K562 (cell line): Measurements from ENCODE around the gene ST6GALNAC5. TPM values are rescaled to one million over a fixed set of nuclear protein-coding genes. Genes with fewer than 3 reads are reported as not detected.

Experiments
- ATAC-seq: fragments of 200-7000 bp; cut with Tn5 transposase; 3 replicates; pipeline ENCODE4 v1.9.1; 2020; ENCODE audit warnings: moderate library complexity
- BruUV-seq: library from RNA; stranded (reverse); fragments of 400-500 nt; replicated peaks from 2 replicates; lab custom pipeline; 2021; lab: Mats Ljungman, UMichigan
- CTCF ChIA-PET: fragments of 300-600 bp; formaldehyde crosslinking; extraction: SDS; loops from one replicate; lab custom pipeline; 2021; ENCODE audit warnings: low intra/inter-chr PET ratio; lab: Yijun Ruan, JAX
- POLR2A ChIA-PET: fragments of 300-600, 350-650 bp; sonication (Branson Sonifier 250); formaldehyde crosslinking; extraction: SDS; loops from one replicate; lab custom pipeline; 2021; ENCODE audit warnings: antibody characterized with exemption, inconsistent platforms; lab: Yijun Ruan, JAX
- DNase-seq, 4 experiments: peaks; one replicate each; pipeline versions ENCODE4 v3.0.0 to v3.0.0-alpha.2; 2011 to 2018; ENCODE audit warnings: low spot score in 3 of 4, mixed read lengths in 3 of 4; ENCODE audit errors: extremely low read depth in 1 of 4
- FAIRE-seq: peaks from 2 replicates; lab custom pipeline; 2011; peaks lifted over from hg19 to GRCh38; lab: Jason Lieb, UNC
- H2AFZ ChIP-seq: 2 replicates; pipeline ENCODE4 v1.6.0; 2011; ENCODE audit warnings: low read depth, low read length, control low read depth, inconsistent platforms
- H3K27ac ChIP-seq: fragments of 200-600 bp; 3 replicates; pipeline ENCODE4 v1.8.0; 2011; ENCODE audit warnings: low read depth, mild to moderate bottlenecking, control low read depth, inconsistent platforms, low read length, moderate library complexity, mixed read lengths; ENCODE audit errors: extremely low read depth
- H3K27me3 ChIP-seq, 2 experiments: fragments of 300-600 bp in 1 of 2; 2 replicates in 1 of 2; 3 replicates in 1 of 2; pipeline versions ENCODE4 v1.6.0 to v1.8.0; 2011; ENCODE audit warnings: inconsistent platforms in 2 of 2, low read length in 2 of 2, mild to moderate bottlenecking in 1 of 2, mixed read lengths in 1 of 2, moderate library complexity in 1 of 2; ENCODE audit not compliant: control insufficient read depth in 2 of 2, insufficient read depth in 2 of 2
- H3K36me3 ChIP-seq: fragments of 300-600 bp; 3 replicates; pipeline ENCODE4 v1.8.0; 2011; ENCODE audit warnings: mild to moderate bottlenecking, low read length, inconsistent platforms; ENCODE audit not compliant: control insufficient read depth, insufficient read depth
- H3K4me1 ChIP-seq, 2 experiments: fragments of 200-600 bp in 1 of 2; replicated peaks in 1 of 2; 2 replicates in 1 of 2; 3 replicates in 1 of 2; pipeline versions ENCODE4 v1.5.1 to v1.8.0; 2011; ENCODE audit warnings: inconsistent platforms in 2 of 2, low read length in 2 of 2, mild to moderate bottlenecking in 1 of 2, mixed read lengths in 1 of 2, moderate library complexity in 1 of 2; ENCODE audit not compliant: control insufficient read depth in 2 of 2, insufficient read depth in 2 of 2
- H3K4me2 ChIP-seq: 2 replicates; pipeline ENCODE4 v1.6.1; 2011; ENCODE audit warnings: low read length, control low read depth, inconsistent platforms, mixed read lengths; ENCODE audit not compliant: insufficient read depth
- H3K4me3 ChIP-seq: fragments of 200-600 bp; sonication (generic), shearing (Covaris generic); 2 replicates; pipeline ENCODE4 v1.5.1; 2016; ENCODE audit warnings: control low read depth, inconsistent platforms
- H3K79me2 ChIP-seq: fragments of 200-600 bp; 3 replicates; pipeline ENCODE4 v1.8.0; 2011; ENCODE audit warnings: low read length, inconsistent platforms; ENCODE audit not compliant: control insufficient read depth, insufficient read depth
- H3K9ac ChIP-seq, 2 experiments: 2 replicates each; pipeline versions ENCODE4 v1.6.0 to v1.6.1; 2011; ENCODE audit warnings: low read depth in 2 of 2, low read length in 2 of 2, control low read depth in 1 of 2, inconsistent platforms in 1 of 2, mild to moderate bottlenecking in 1 of 2, mixed read lengths in 1 of 2; ENCODE audit not compliant: insufficient read depth in 1 of 2
- H3K9me1 ChIP-seq: one replicate; pipeline ENCODE4 v1.6.0; 2011; ENCODE audit warnings: inconsistent platforms, mild to moderate bottlenecking, low read length, moderate library complexity; ENCODE audit not compliant: control insufficient read depth, insufficient read depth
- H3K9me3 ChIP-seq: replicated peaks from 2 replicates; pipeline ENCODE4 v1.5.1; 2011; ENCODE audit warnings: low read depth, low read length, inconsistent platforms; ENCODE audit not compliant: control insufficient read depth, insufficient read depth
- H4K20me1 ChIP-seq: replicated peaks from 2 replicates; pipeline ENCODE4 v1.6.1; 2011; ENCODE audit warnings: low read length, inconsistent platforms, mixed read lengths; ENCODE audit not compliant: control insufficient read depth, insufficient read depth
- CHCHD3 ChIP-seq: fragments of 250-450 bp; sonication (Bioruptor Pico); IDR thresholded peaks from 2 replicates; pipeline ENCODE4 v2.1.2; 2022; ENCODE audit warnings: mild to moderate bottlenecking
- FOXM1 ChIP-seq, 2 experiments: fragments of 450-650 bp in 1 of 2; sonication (generic) in 1 of 2; formaldehyde crosslinking in 1 of 2; IDR thresholded peaks; 2 replicates each; pipeline versions ENCODE4 v1.6.1 to v1.9.0; 2017 to 2022; ENCODE audit warnings: low read depth in 2 of 2, mild to moderate bottlenecking in 2 of 2, missing genetic modification reagents in 1 of 2, moderate library complexity in 1 of 2
- HMBOX1 ChIP-seq: sonication (generic); IDR thresholded peaks from 2 replicates; pipeline ENCODE4 v1.6.1; 2016
- MCM3 ChIP-seq: fragments of 450-650 bp; IDR thresholded peaks from 2 replicates; pipeline ENCODE4 v1.6.1; 2016
- OTX1 ChIP-seq: fragments of 450-650 bp; formaldehyde crosslinking; IDR thresholded peaks from 2 replicates; pipeline ENCODE4 v1.4.0; 2022; ENCODE audit warnings: mild to moderate bottlenecking
- THAP12 ChIP-seq: fragments of 250-450 bp; sonication (Bioruptor Pico); IDR thresholded peaks from 2 replicates; pipeline ENCODE4 v1.9.0; 2021; ENCODE audit warnings: mild to moderate bottlenecking, inconsistent platforms
- ZNF253 ChIP-seq: fragments of 250-450 bp; sonication (Bioruptor Pico); conservative IDR thresholded peaks from 2 replicates; pipeline ENCODE4 v1.6.1; 2021; ENCODE audit warnings: mild to moderate bottlenecking
- ZNF384 ChIP-seq: IDR thresholded peaks from 2 replicates; pipeline ENCODE4 v1.6.1; 2012; ENCODE audit warnings: low read depth, low read length, improper control_type of control experiment
- ZNF76 ChIP-seq: fragments of 250-450 bp; sonication (Bioruptor Pico); IDR thresholded peaks from 2 replicates; pipeline ENCODE4 v1.4.0; 2020; ENCODE audit warnings: mild to moderate bottlenecking, moderate library complexity, borderline replicate concordance
- ZSCAN32 ChIP-seq: fragments of 450-650 bp; formaldehyde crosslinking; IDR thresholded peaks from 2 replicates; pipeline ENCODE4 v1.4.0; 2020; ENCODE audit warnings: mild to moderate bottlenecking, moderate library complexity
- WGBS: fragments of 100-300 bp; shearing (Covaris generic); methylation state at CpG from one replicate; pipeline ENCODE4 v1.1.6; 2016; ENCODE audit warnings: low coverage, mixed read lengths; ENCODE audit not compliant: insufficient coverage; ENCODE audit errors: missing lambda C conversion rate; 5-methylcytosine and 5-hydroxymethylcytosine counted together
- in situ Hi-C: fragments of 300-500 bp; cut with MboI; formaldehyde crosslinking; loops from 4 replicates; pipeline ENCODE4 v1.15.0; 2018; ENCODE audit warnings: inconsistent platforms, mixed read lengths
- intact Hi-C: fragments of 100-400 bp; cut with micrococcal nuclease; formaldehyde crosslinking; loops from 2 replicates; pipeline ENCODE4 v1.14.2; 2022
- polyA plus RNA-seq, 8 experiments: library from polyadenylated mRNA; depleted of rRNA in 4 of 8; stranded (reverse) in 5 of 8; unstranded in 3 of 8; fragments of >200 nt; fragmentation: Nextera tagmentation in 2 of 8; fragmentation: Illumina TruSeq in 1 of 8; extraction: Ambion mirVana in 2 of 8; extraction: Trizol in 1 of 8; gene quantifications; 2 replicates each; pipeline versions ENCODE4 v1.2.1 to v1.2.3, GENCODE V29; 2011 to 2014; ENCODE audit warnings: inconsistent platforms in 1 of 8, missing spikeins in 1 of 8
- total RNA-seq, 7 experiments: library from RNA; depleted of rRNA in 6 of 7; stranded (reverse); fragments of >200 nt in 6 of 7; fragmentation: Illumina TruSeq in 2 of 7; extraction: Trizol in 2 of 7; gene quantifications; 2 replicates each; pipeline versions ENCODE4 v1.2.1 to v1.2.3, GENCODE V29; 2011 to 2021; ENCODE audit warnings: low replicate concordance in 1 of 7
- TF ChIP-seq, protein P1 (sequence below): sonication (generic); formaldehyde crosslinking; IDR thresholded peaks from 2 replicates; pipeline ENCODE4 v1.8.0; 2022; ENCODE audit warnings: mild to moderate bottlenecking, missing genetic modification reagents
- TF ChIP-seq, protein P2 (sequence below): sonication (generic); formaldehyde crosslinking; IDR thresholded peaks from 2 replicates; pipeline ENCODE4 v1.8.0; 2022; ENCODE audit warnings: missing genetic modification reagents, mild to moderate bottlenecking, moderate library complexity, borderline replicate concordance

Gene ST6GALNAC5
- total and polyA plus RNA-seq, 9 of the 15 experiments (the other 6 are each of a cell fraction or from before 2014, with no cell fraction given) = 0.04 to 0.14 TPM; not detected in 7

DNA sequence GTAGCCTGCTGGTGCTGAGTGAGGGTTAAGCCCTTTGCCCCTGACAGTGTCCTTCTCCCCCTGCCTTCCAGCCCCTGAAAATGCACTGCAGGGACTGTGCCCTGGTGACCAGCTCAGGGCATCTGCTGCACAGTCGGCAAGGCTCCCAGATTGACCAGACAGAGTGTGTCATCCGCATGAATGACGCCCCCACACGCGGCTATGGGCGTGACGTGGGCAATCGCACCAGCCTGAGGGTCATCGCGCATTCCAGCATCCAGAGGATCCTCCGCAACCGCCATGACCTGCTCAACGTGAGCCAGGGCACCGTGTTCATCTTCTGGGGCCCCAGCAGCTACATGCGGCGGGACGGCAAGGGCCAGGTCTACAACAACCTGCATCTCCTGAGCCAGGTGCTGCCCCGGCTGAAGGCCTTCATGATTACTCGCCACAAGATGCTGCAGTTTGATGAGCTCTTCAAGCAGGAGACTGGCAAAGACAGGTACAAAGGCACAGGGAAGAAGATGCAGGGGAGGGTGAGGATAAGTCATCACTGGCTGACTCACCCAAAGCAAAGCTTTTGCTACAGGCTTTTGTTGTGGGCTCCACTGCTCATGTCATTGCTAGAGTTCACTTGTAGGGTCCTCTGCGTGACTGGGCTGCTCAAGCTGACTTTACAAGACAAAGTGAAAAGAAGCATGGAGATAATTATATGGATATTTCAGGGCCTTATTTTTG is 177.0 kb downstream of the ST6GALNAC5 start:
- H3K27me3 ChIP-seq = peaks cover 0 to 12% of the 10 kb centered on the region in 2 experiments; a peak in 2 of 5 replicates
- no peaks in the 10 kb centered on the region for H3K79me2 ChIP-seq
- H3K27ac ChIP-seq = no peak overlapping the region
- intact Hi-C loops = no loop called here
- FAIRE-seq (no peak), DNase-seq (no peak), ATAC-seq (no peak)
- H2AFZ ChIP-seq = no peak overlapping the region
- no peak for TF ChIP-seq ZNF253 (CRISPR knock-in tag)
- TF ChIP-seq THAP12 = no peak
- TF ChIP-seq FOXM1 (IDR thresholded peaks at IDR 0.05; ENCODE audit: low read depth) = no peak
- TF ChIP-seq FOXM1 (CRISPR knock-in tag; IDR thresholded peaks at IDR 0.05; ENCODE audit: low read depth) = no peak
- no peak for TF ChIP-seq OTX1
- TF ChIP-seq, protein P1, sequence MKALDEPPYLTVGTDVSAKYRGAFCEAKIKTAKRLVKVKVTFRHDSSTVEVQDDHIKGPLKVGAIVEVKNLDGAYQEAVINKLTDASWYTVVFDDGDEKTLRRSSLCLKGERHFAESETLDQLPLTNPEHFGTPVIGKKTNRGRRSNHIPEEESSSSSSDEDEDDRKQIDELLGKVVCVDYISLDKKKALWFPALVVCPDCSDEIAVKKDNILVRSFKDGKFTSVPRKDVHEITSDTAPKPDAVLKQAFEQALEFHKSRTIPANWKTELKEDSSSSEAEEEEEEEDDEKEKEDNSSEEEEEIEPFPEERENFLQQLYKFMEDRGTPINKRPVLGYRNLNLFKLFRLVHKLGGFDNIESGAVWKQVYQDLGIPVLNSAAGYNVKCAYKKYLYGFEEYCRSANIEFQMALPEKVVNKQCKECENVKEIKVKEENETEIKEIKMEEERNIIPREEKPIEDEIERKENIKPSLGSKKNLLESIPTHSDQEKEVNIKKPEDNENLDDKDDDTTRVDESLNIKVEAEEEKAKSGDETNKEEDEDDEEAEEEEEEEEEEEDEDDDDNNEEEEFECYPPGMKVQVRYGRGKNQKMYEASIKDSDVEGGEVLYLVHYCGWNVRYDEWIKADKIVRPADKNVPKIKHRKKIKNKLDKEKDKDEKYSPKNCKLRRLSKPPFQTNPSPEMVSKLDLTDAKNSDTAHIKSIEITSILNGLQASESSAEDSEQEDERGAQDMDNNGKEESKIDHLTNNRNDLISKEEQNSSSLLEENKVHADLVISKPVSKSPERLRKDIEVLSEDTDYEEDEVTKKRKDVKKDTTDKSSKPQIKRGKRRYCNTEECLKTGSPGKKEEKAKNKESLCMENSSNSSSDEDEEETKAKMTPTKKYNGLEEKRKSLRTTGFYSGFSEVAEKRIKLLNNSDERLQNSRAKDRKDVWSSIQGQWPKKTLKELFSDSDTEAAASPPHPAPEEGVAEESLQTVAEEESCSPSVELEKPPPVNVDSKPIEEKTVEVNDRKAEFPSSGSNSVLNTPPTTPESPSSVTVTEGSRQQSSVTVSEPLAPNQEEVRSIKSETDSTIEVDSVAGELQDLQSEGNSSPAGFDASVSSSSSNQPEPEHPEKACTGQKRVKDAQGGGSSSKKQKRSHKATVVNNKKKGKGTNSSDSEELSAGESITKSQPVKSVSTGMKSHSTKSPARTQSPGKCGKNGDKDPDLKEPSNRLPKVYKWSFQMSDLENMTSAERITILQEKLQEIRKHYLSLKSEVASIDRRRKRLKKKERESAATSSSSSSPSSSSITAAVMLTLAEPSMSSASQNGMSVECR (CRISPR knock-in tag) = no peak
- no peak for TF ChIP-seq ZNF76 (CRISPR knock-in tag)
- TF ChIP-seq MCM3 = no peak
- TF ChIP-seq CHCHD3 (CRISPR knock-in tag) = no peak
- TF ChIP-seq HMBOX1 = no peak
- TF ChIP-seq ZSCAN32 = no peak
- TF ChIP-seq, protein P2, sequence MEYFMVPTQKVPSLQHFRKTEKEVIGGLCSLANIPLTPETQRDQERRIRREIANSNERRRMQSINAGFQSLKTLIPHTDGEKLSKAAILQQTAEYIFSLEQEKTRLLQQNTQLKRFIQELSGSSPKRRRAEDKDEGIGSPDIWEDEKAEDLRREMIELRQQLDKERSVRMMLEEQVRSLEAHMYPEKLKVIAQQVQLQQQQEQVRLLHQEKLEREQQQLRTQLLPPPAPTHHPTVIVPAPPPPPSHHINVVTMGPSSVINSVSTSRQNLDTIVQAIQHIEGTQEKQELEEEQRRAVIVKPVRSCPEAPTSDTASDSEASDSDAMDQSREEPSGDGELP (CRISPR knock-in tag) = no peak
- TF ChIP-seq ZNF384 = no peak
- no peaks in the 10 kb centered on the region for H3K9me1 ChIP-seq
- H4K20me1 ChIP-seq = no peaks in the 10 kb centered on the region
- no peaks in the 10 kb centered on the region for H3K36me3 ChIP-seq
- H3K4me1 ChIP-seq = 0 out of 5 replicates have a peak, but pooled peaks cover 0 to 3% of the 10 kb centered on the region in 2 experiments
- H3K4me2 ChIP-seq = no peak overlapping the region
- in situ Hi-C loops = no loop called here
- H3K9ac ChIP-seq = no peak overlapping the region
- ChIA-PET POLR2A (interaction anchor here (1.2 kb wide), 1 partner anchor 35 kb away, joined by 3 read pairs; no protein-coding TSS in a partner anchor), CTCF (no interaction called here)
- under 1% methylated on average over 20 of the region's 20 CpGs for WGBS
- no peaks in the 10 kb centered on the region for H3K9me3 ChIP-seq
- H3K4me3 ChIP-seq = no peak overlapping the region
- BruUV-seq = no TSS peak
